HG03460 (cell line): Measurements from ENCODE around the gene ARMH3.
A peak's percentile ranks its signal among the peaks of the same experiment; 100 is the strongest.

Experiments
- ATAC-seq: cut with Tn5 transposase; IDR thresholded peaks from one replicate; pipeline ENCODE4 v1.9.1; 2021; ENCODE audit not compliant: unreplicated experiment

Gene ARMH3

GRCh38 chr10:101833466-101833865 lies 222.5 kb downstream of the ARMH3 start:
- ATAC-seq: no peak

GRCh38 chr10:101832325-101832771 lies 223.6 kb downstream of the ARMH3 start:
- no peak for ATAC-seq

GRCh38 chr10:101831169-101831811 lies 224.7 kb downstream of the ARMH3 start:
- ATAC-seq: no peak

GRCh38 chr10:101830322-101831168 lies 225.4 kb downstream of the ARMH3 start:
- peak; percentile 58 for ATAC-seq

- ATAC-seq: peak; percentile 20
These were observed 226.2 kb downstream of the ARMH3 start for GRCh38 chr10:101829561-101830315.

- no peak for ATAC-seq
These were observed 227.0 kb downstream of the ARMH3 start for GRCh38 chr10:101828766-101829551.

- no peak for ATAC-seq
These were observed 227.9 kb downstream of the ARMH3 start for GRCh38 chr10:101827919-101828600.

- ATAC-seq: no peak
These were observed 229.0 kb downstream of the ARMH3 start for GRCh38 chr10:101826852-101827434.

- ATAC-seq: no peak
These were observed 231.2 kb downstream of the ARMH3 start for GRCh38 chr10:101824736-101825135.

- peak; percentile 16 for ATAC-seq
These were observed 236.9 kb downstream of the ARMH3 start for GRCh38 chr10:101818872-101819633.

GRCh38 chr10:101818119-101818871 lies 237.7 kb downstream of the ARMH3 start, which contains the start of gene OGA:
TSS of gene OGA (minus strand) at chr10:101818444. CDS start at chr10:101818022, 422 bp downstream.
- peak; percentile 83 for ATAC-seq

- ATAC-seq: no peak
These were observed 238.4 kb downstream of the ARMH3 start for GRCh38 chr10:101817337-101818118.

- ATAC-seq: no peak
These were observed 239.0 kb downstream of the ARMH3 start for GRCh38 chr10:101816913-101817336.

- ATAC-seq: no peak
These were observed 239.6 kb downstream of the ARMH3 start for GRCh38 chr10:101816376-101816775.

GRCh38 chr10:101814466-101815071 lies 241.4 kb downstream of the ARMH3 start:
- ATAC-seq: no peak

- no peak for ATAC-seq
These were observed 243.4 kb downstream of the ARMH3 start for GRCh38 chr10:101812606-101813005.

GRCh38 chr10:101807158-101807557 lies 248.8 kb downstream of the ARMH3 start:
- no peak for ATAC-seq
